ENCODE data around the gene GPC5. TPM values are rescaled to one million over a fixed set of nuclear protein-coding genes. Genes with fewer than 3 reads are reported as not detected.

Gene GPC5
- total and polyA plus RNA-seq, 4 donors = 0.51 to 22.4 (median 2.0) TPM

GRCh38 chr13:91710733-91711132 is 312.3 kb downstream of the GPC5 start:
- H3K9ac ChIP-seq (ENCODE audit: low read depth in 1 of 2, low read length in 2 of 2) = no peak overlapping the region
- no peak for TF ChIP-seq MAX (IDR thresholded peaks at IDR 0.05)
- no peak for TF ChIP-seq ZBTB33 (IDR thresholded peaks at IDR 0.05)
- TF ChIP-seq REST (IDR thresholded peaks at IDR 0.05) = no peak
- no peak for TF ChIP-seq JUND (IDR thresholded peaks at IDR 0.05)
- no peak for TF ChIP-seq YY1 (IDR thresholded peaks at IDR 0.05)
- TF ChIP-seq FOXA1 (IDR thresholded peaks at IDR 0.05) = no peak
- TF ChIP-seq HNF4A (conservative IDR thresholded peaks at IDR 0.05) = no peak
- TF ChIP-seq EGR1 (IDR thresholded peaks at IDR 0.05; ENCODE audit: low read depth in 2 of 2) = no peak
- TF ChIP-seq ATF3 (IDR thresholded peaks at IDR 0.05) = no peak
- TF ChIP-seq CTCF (IDR thresholded peaks at IDR 0.05; ENCODE audit: low read depth, low read length, missing input control) = no peak
- TF ChIP-seq RXRA (IDR thresholded peaks at IDR 0.05) = no peak
- no peak for TF ChIP-seq RAD21 (IDR thresholded peaks at IDR 0.05)
- H3K4me3 ChIP-seq (ENCODE audit: low read depth in 1 of 3, low read length in 3 of 3) = no peak overlapping the region
- 88% methylated on average over 3 of the region's 3 CpGs for WGBS
- H3K36me3 ChIP-seq (ENCODE audit: control insufficient read depth in 4 of 4, insufficient read depth in 3 of 4, low read depth in 1 of 4, low read length in 3 of 4) = no peaks in the 10 kb centered on the region
- H3K27ac ChIP-seq (ENCODE audit: low read depth in 1 of 2, low read length in 2 of 2) = no peak overlapping the region
- H3K9me3 ChIP-seq (ENCODE audit: control insufficient read depth in 4 of 4, low read length in 3 of 4) = no peaks in the 10 kb centered on the region
- no peak for DNase-seq (ENCODE audit: low spot score)
- H3K27me3 ChIP-seq (ENCODE audit: control insufficient read depth in 4 of 4, insufficient read depth in 4 of 4, low read length in 3 of 4) = no peaks in the 10 kb centered on the region
- no peaks in the 10 kb centered on the region for H3K4me1 ChIP-seq (ENCODE audit: control insufficient read depth in 4 of 4, insufficient read depth in 4 of 4, low read length in 3 of 4)

GRCh38 chr13:91714855-91715254 is 316.4 kb downstream of the GPC5 start:
- no peak overlapping the region for H3K9ac ChIP-seq (ENCODE audit: low read depth in 1 of 2, low read length in 2 of 2)
- H3K9me3 ChIP-seq (ENCODE audit: control insufficient read depth in 4 of 4, low read length in 3 of 4) = no peaks in the 10 kb centered on the region
- no peak overlapping the region for H3K4me3 ChIP-seq (ENCODE audit: low read depth in 1 of 3, low read length in 3 of 3)
- no peak overlapping the region for H3K27ac ChIP-seq (ENCODE audit: low read depth in 1 of 2, low read length in 2 of 2)
- no peaks in the 10 kb centered on the region for H3K27me3 ChIP-seq (ENCODE audit: control insufficient read depth in 4 of 4, insufficient read depth in 4 of 4, low read length in 3 of 4)
- no peaks in the 10 kb centered on the region for H3K36me3 ChIP-seq (ENCODE audit: control insufficient read depth in 4 of 4, insufficient read depth in 3 of 4, low read depth in 1 of 4, low read length in 3 of 4)
- 75% methylated on average over 3 of the region's 3 CpGs for WGBS
- no peaks in the 10 kb centered on the region for H3K4me1 ChIP-seq (ENCODE audit: control insufficient read depth in 4 of 4, insufficient read depth in 4 of 4, low read length in 3 of 4)
- DNase-seq (ENCODE audit: low spot score) = no peak
- TF ChIP-seq REST (IDR thresholded peaks at IDR 0.05) (no peak), NR2F2 (IDR thresholded peaks at IDR 0.05) (no peak), HNF4A (conservative IDR thresholded peaks at IDR 0.05) (no peak), EGR1 (IDR thresholded peaks at IDR 0.05; ENCODE audit: low read depth in 2 of 2) (no peak), GABPA (IDR thresholded peaks at IDR 0.05 in 1 of 2, conservative IDR thresholded peaks at IDR 0.05 in 1 of 2) (no peak), RXRA (IDR thresholded peaks at IDR 0.05) (no peak), CTCF (IDR thresholded peaks at IDR 0.05; ENCODE audit: low read depth, low read length, missing input control) (no peak), ATF3 (IDR thresholded peaks at IDR 0.05) (no peak), MAX (IDR thresholded peaks at IDR 0.05) (no peak)
